ENCODE results near the gene NAPG. TPM values are rescaled to one million over a fixed set of nuclear protein-coding genes. Genes with fewer than 3 reads are reported as not detected.
"Not testable (repeated sequence)": the region's sequence is repeated elsewhere in the genome, so short reads cannot be mapped to it uniquely, and the experiment has no call there.

Gene NAPG
- polyA plus RNA-seq, 2 of the 4 experiments (the other 2 are of a cell fraction): 11.6 to 22.1 TPM

- H3K4me3 ChIP-seq: no peak overlapping the region
- CTCF ChIA-PET: no interaction called here
- no peaks in the 10 kb centered on the region for H3K9me3 ChIP-seq
- no peak for DNase-seq (ENCODE audit: low read depth in 1 of 2, low spot score in 1 of 2)
- ATAC-seq: no peak
- TF ChIP-seq KDM5A (IDR thresholded peaks at IDR 0.05) (no peak), MAX (IDR thresholded peaks at IDR 0.05) (no peak), BCL3 (IDR thresholded peaks at IDR 0.05) (no peak), NFE2L2 (conservative IDR thresholded peaks at IDR 0.05; ENCODE audit: low read length) (no peak), MYC (IDR thresholded peaks at IDR 0.05; ENCODE audit: borderline replicate concordance, low read length) (no peak), ZSCAN20 (CRISPR knock-in tag; IDR thresholded peaks at IDR 0.05) (no peak), HEYL (CRISPR knock-in tag; IDR thresholded peaks at IDR 0.05) (no peak), ATOH8 (CRISPR knock-in tag; IDR thresholded peaks at IDR 0.05; ENCODE audit: low read depth) (no peak), EHMT2 (IDR thresholded peaks at IDR 0.05; ENCODE audit: low read depth) (no peak), TFCP2L1 (CRISPR knock-in tag; IDR thresholded peaks at IDR 0.05) (no peak), BHLHE40 (IDR thresholded peaks at IDR 0.05; ENCODE audit: low read depth, low read length) (no peak), HES2 (IDR thresholded peaks at IDR 0.05) (no peak)
- no peaks in the 10 kb centered on the region for H3K4me1 ChIP-seq
- no peak overlapping the region for H3K27ac ChIP-seq
- WGBS (ENCODE audit: missing lambda C conversion rate): 83% methylated on average over 3 of the region's 3 CpGs
- no peak for FAIRE-seq
- H3K4me2 ChIP-seq: no peak overlapping the region
- POLR2A ChIA-PET: no interaction called here
Measured at GRCh38 chr18:10591896-10592295, 66.1 kb downstream of the NAPG start.

- H3K9me3 ChIP-seq; H3K4me2 ChIP-seq; POLR2A ChIA-PET; H3K4me1 ChIP-seq; H3K27ac ChIP-seq; DNase-seq (ENCODE audit: low read depth in 1 of 2, low spot score in 1 of 2); ATAC-seq; FAIRE-seq; CTCF ChIA-PET; H3K4me3 ChIP-seq: not testable (repeated sequence)
- WGBS (ENCODE audit: missing lambda C conversion rate): 47% methylated on average over 5 of the region's 5 CpGs
Measured at GRCh38 chr18:10593366-10594022, 67.7 kb downstream of the NAPG start.

GRCh38 chr18:10595917-10596316, 70.1 kb downstream of the NAPG start:
- POLR2A ChIA-PET: not testable (repeated sequence)

GRCh38 chr18:10597695-10598094, 71.9 kb downstream of the NAPG start:
- not testable (repeated sequence) for H3K27ac ChIP-seq

More at GRCh38 chr18:10595917-10596316, 70.1 kb downstream of the NAPG start:
- H3K4me3 ChIP-seq; DNase-seq (ENCODE audit: low read depth in 1 of 2, low spot score in 1 of 2); FAIRE-seq; CTCF ChIA-PET; H3K4me2 ChIP-seq; H3K27ac ChIP-seq; H3K4me1 ChIP-seq; ATAC-seq; H3K9me3 ChIP-seq: not testable (repeated sequence)
- WGBS (ENCODE audit: missing lambda C conversion rate): 54% methylated on average over 4 of the region's 4 CpGs

GRCh38 chr18:10600701-10601100, 74.9 kb downstream of the NAPG start:
- DNase-seq (ENCODE audit: low read depth in 1 of 2, low spot score in 1 of 2); H3K4me1 ChIP-seq; H3K4me3 ChIP-seq; ATAC-seq; H3K27ac ChIP-seq; H3K4me2 ChIP-seq; FAIRE-seq; POLR2A ChIA-PET; H3K9me3 ChIP-seq: not testable (repeated sequence)
- 81% methylated on average over 7 of the region's 7 CpGs for WGBS (ENCODE audit: missing lambda C conversion rate)
- CTCF ChIA-PET: interaction anchor here (1.0 kb wide), 1 partner anchor 40 kb away, joined by 4 read pairs; no protein-coding TSS in a partner anchor

More at GRCh38 chr18:10597695-10598094, 71.9 kb downstream of the NAPG start:
- CTCF ChIA-PET: interaction anchor here (0.7 kb wide), 1 partner anchor 612 kb away, joined by 3 read pairs; no protein-coding TSS in a partner anchor
- ATAC-seq; H3K9me3 ChIP-seq; H3K4me3 ChIP-seq; FAIRE-seq; POLR2A ChIA-PET; H3K4me1 ChIP-seq; DNase-seq (ENCODE audit: low read depth in 1 of 2, low spot score in 1 of 2); H3K4me2 ChIP-seq: not testable (repeated sequence)
- 42% methylated on average over 4 of the region's 4 CpGs for WGBS (ENCODE audit: missing lambda C conversion rate)

Other genes with a start within 250 kb of the NAPG start
- gene APCDD1, start 71.4 kb upstream of the NAPG start, polyA plus RNA-seq (2011; rRNA removed): not detected in 2 replicates
- not detected in 3 replicates for gene APCDD1, start 71.4 kb upstream of the NAPG start, polyA plus RNA-seq (2017; fragmentation: RNase III; extraction: RNeasy Plus Mini Kit Qiagen cat#74134 plus additional on column Dnase treatment)

Measured in A549 (cell line).